GM12892 (cell line): Measurements from ENCODE around the gene MYO5C.

Experiments used
- POLR2A ChIP-seq: IDR thresholded peaks from 2 replicates; pipeline ENCODE4 v1.6.1; 2011; ENCODE audit warnings: low read depth, low read length, control low read depth
- POLR2AphosphoS5 ChIP-seq: IDR thresholded peaks from 2 replicates; pipeline ENCODE4 v1.6.1; 2011; ENCODE audit warnings: low read depth, low read length, control low read depth
- TAF1 ChIP-seq: IDR thresholded peaks from 2 replicates; pipeline ENCODE4 v1.6.1; 2011; ENCODE audit warnings: low read depth, mild to moderate bottlenecking, control low read depth, low read length, borderline replicate concordance

- no peak for TF ChIP-seq POLR2A
- no peak for TF ChIP-seq POLR2AphosphoS5
- no peak for TF ChIP-seq TAF1
Measured at GRCh38 chr15:52208306-52208946, 87.2 kb downstream of the MYO5C start.
